H1 (cell line): ENCODE measurements around the gene KLF7. TPM values are rescaled to one million over a fixed set of nuclear protein-coding genes. Genes with fewer than 3 reads are reported as not detected.

Experiments used
- CTCF ChIA-PET: fragments of 300-600 bp; sonication (Branson Sonifier 250); formaldehyde crosslinking; loops from one replicate; lab custom pipeline; 2021; ENCODE audit not compliant: partially characterized antibody; lab: Charles Lee
- POLR2A ChIA-PET: fragments of 300-600 bp; sonication (Branson Sonifier 250); formaldehyde crosslinking; loops from one replicate; lab custom pipeline; 2021; ENCODE audit warnings: inconsistent platforms; ENCODE audit not compliant: partially characterized antibody; lab: Charles Lee
- DNase-seq, 2 experiments: peaks; one replicate each; pipeline versions ENCODE4 v3.0.0 to v3.0.0-alpha.2; 2010 to 2022; ENCODE audit warnings: low spot score in 2 of 2, low read depth in 1 of 2, mixed read lengths in 1 of 2
- FAIRE-seq: peaks from 2 replicates; lab custom pipeline; 2011; peaks lifted over from hg19 to GRCh38; lab: Jason Lieb, UNC
- H2AFZ ChIP-seq: 2 replicates; pipeline ENCODE4 v1.8.1; 2012; ENCODE audit warnings: low read length, inconsistent platforms
- H2AK5ac ChIP-seq: 2 replicates; pipeline ENCODE4 v1.6.1; 2013; ENCODE audit warnings: low read depth, low read length
- H2BK120ac ChIP-seq: replicated peaks from 2 replicates; pipeline ENCODE3; 2013; ENCODE audit warnings: low read depth, low read length, inconsistent platforms
- H2BK12ac ChIP-seq: 2 replicates; pipeline ENCODE4 v1.6.1; 2013; ENCODE audit warnings: low read depth, low read length
- H2BK15ac ChIP-seq: 2 replicates; pipeline ENCODE4 v1.6.1; 2013; ENCODE audit warnings: low read length
- H2BK20ac ChIP-seq: 2 replicates; pipeline ENCODE4 v1.6.1; 2013; ENCODE audit warnings: low read length
- H2BK5ac ChIP-seq: 2 replicates; pipeline ENCODE4 v1.6.1; 2013; ENCODE audit warnings: low read depth, low read length
- H3K14ac ChIP-seq: 2 replicates; pipeline ENCODE4 v1.6.1; 2013; ENCODE audit warnings: inconsistent platforms; ENCODE audit not compliant: insufficient read length
- H3K18ac ChIP-seq: 2 replicates; pipeline ENCODE4 v1.6.1; 2013; ENCODE audit warnings: low read length; ENCODE audit errors: extremely low read depth
- H3K23ac ChIP-seq: 2 replicates; pipeline ENCODE4 v1.6.1; 2013; ENCODE audit warnings: inconsistent platforms; ENCODE audit not compliant: insufficient read length
- H3K23me2 ChIP-seq: 2 replicates; pipeline ENCODE4 v1.6.1; 2013; ENCODE audit warnings: low read depth, low read length
- H3K27ac ChIP-seq: 2 replicates; pipeline ENCODE4 v1.6.1; 2011; ENCODE audit warnings: low read depth, low read length, inconsistent platforms
- H3K27me3 ChIP-seq, 4 experiments: replicated peaks in 1 of 4; 1 replicate in 1 of 4; 2 replicates in 3 of 4; pipeline versions ENCODE4 v1.6.1 to v1.8.1; 2011 to 2013; ENCODE audit warnings: low read length in 3 of 4, mild to moderate bottlenecking in 3 of 4, inconsistent platforms in 2 of 4, mixed read lengths in 2 of 4, moderate library complexity in 1 of 4; ENCODE audit not compliant: control insufficient read depth in 3 of 4, insufficient read depth in 3 of 4; ENCODE audit errors: extremely low read depth in 1 of 4
- H3K36me3 ChIP-seq, 4 experiments: 2 replicates each; pipeline versions ENCODE4 v1.6.1 to v1.8.1; 2011 to 2013; ENCODE audit warnings: mild to moderate bottlenecking in 4 of 4, low read length in 3 of 4, moderate library complexity in 2 of 4, control low read depth in 1 of 4, inconsistent platforms in 1 of 4; ENCODE audit not compliant: insufficient read depth in 4 of 4, control insufficient read depth in 2 of 4
- H3K4ac ChIP-seq: replicated peaks from 2 replicates; pipeline ENCODE3; 2013; ENCODE audit warnings: low read length, low read depth, mixed read lengths, inconsistent platforms; ENCODE audit not compliant: insufficient read length
- H3K4me1 ChIP-seq, 4 experiments: replicated peaks in 1 of 4; 1 replicate in 1 of 4; 2 replicates in 3 of 4; pipeline versions ENCODE4 v1.6.1 to v1.8.1; 2011 to 2013; ENCODE audit warnings: low read length in 3 of 4, inconsistent platforms in 2 of 4, mixed read lengths in 1 of 4; ENCODE audit not compliant: insufficient read depth in 4 of 4, control insufficient read depth in 3 of 4
- H3K4me2 ChIP-seq, 2 experiments: 2 replicates each; pipeline versions ENCODE4 v1.6.1 to v1.8.1; 2011 to 2013; ENCODE audit warnings: low read depth in 2 of 2, low read length in 2 of 2, control low read depth in 1 of 2, inconsistent platforms in 1 of 2, mild to moderate bottlenecking in 1 of 2; ENCODE audit not compliant: insufficient read depth in 1 of 2
- H3K4me3 ChIP-seq, 4 experiments: fragments of 200-600, 300-600 bp in 1 of 4; sonication (generic), shearing (Covaris generic), sonication (Bioruptor Twin) in 1 of 4; 2 replicates each; pipeline versions ENCODE4 v1.5.1 to v1.8.1; 2011 to 2016; ENCODE audit warnings: low read length in 4 of 4, low read depth in 3 of 4, control low read depth in 2 of 4, inconsistent platforms in 2 of 4, mild to moderate bottlenecking in 2 of 4, mixed read lengths in 1 of 4, moderate library complexity in 1 of 4; ENCODE audit not compliant: insufficient read depth in 2 of 4; ENCODE audit errors: extremely low read depth in 1 of 4
- H3K56ac ChIP-seq: replicated peaks from 2 replicates; pipeline ENCODE3; 2013; ENCODE audit warnings: low read depth, mild to moderate bottlenecking, mixed read lengths, low read length, inconsistent platforms; ENCODE audit not compliant: insufficient read length
- H3K79me1 ChIP-seq: 2 replicates; pipeline ENCODE4 v1.6.1; 2013; ENCODE audit warnings: low read depth, low read length, control low read depth
- H3K79me2 ChIP-seq, 2 experiments: 2 replicates each; pipeline versions ENCODE4 v1.6.1 to v1.8.1; 2012 to 2013; ENCODE audit warnings: low read length in 2 of 2, mild to moderate bottlenecking in 2 of 2, inconsistent platforms in 1 of 2; ENCODE audit not compliant: insufficient read depth in 2 of 2, control insufficient read depth in 1 of 2
- H3K9ac ChIP-seq, 4 experiments: replicated peaks in 1 of 4; 1 replicate in 1 of 4; 2 replicates in 3 of 4; pipeline versions ENCODE4 v1.6.1 to v1.8.1; 2011 to 2013; ENCODE audit warnings: low read depth in 3 of 4, low read length in 3 of 4, control low read depth in 2 of 4, mild to moderate bottlenecking in 2 of 4, moderate library complexity in 2 of 4, inconsistent platforms in 1 of 4; ENCODE audit errors: extremely low read depth in 1 of 4
- H3K9me3 ChIP-seq, 2 experiments: 2 replicates each; pipeline versions ENCODE4 v1.6.1 to v1.8.1; 2012 to 2013; ENCODE audit warnings: mild to moderate bottlenecking in 2 of 2, moderate library complexity in 2 of 2, control low read depth in 1 of 2, inconsistent platforms in 1 of 2, low read depth in 1 of 2, low read length in 1 of 2, mixed read lengths in 1 of 2; ENCODE audit not compliant: insufficient read depth in 2 of 2
- H4K20me1 ChIP-seq, 2 experiments: replicated peaks in 1 of 2; 2 replicates each; pipeline versions ENCODE3 to v1.8.1; 2011 to 2013; ENCODE audit warnings: inconsistent platforms in 2 of 2, low read length in 2 of 2, mild to moderate bottlenecking in 1 of 2; ENCODE audit not compliant: insufficient read depth in 2 of 2, control insufficient read depth in 1 of 2
- H4K5ac ChIP-seq: 2 replicates; pipeline ENCODE4 v1.6.1; 2013; ENCODE audit warnings: low read length, low read depth, mixed read lengths, inconsistent platforms; ENCODE audit not compliant: insufficient read length
- H4K8ac ChIP-seq: 2 replicates; pipeline ENCODE4 v1.8.0; 2013; ENCODE audit warnings: mild to moderate bottlenecking, moderate library complexity, low read length, inconsistent platforms; ENCODE audit not compliant: insufficient read depth; ENCODE audit errors: extremely low read depth
- H4K91ac ChIP-seq: replicated peaks from 2 replicates; pipeline ENCODE3; 2013; ENCODE audit warnings: low read length, mixed read lengths, inconsistent platforms; ENCODE audit not compliant: insufficient read length
- CHD2 ChIP-seq: IDR thresholded peaks from 2 replicates; pipeline ENCODE4 v1.6.1; 2012; ENCODE audit warnings: low read length, improper control_type of control experiment
- EGR1 ChIP-seq: IDR thresholded peaks from 2 replicates; pipeline ENCODE4 v1.6.1; 2011; ENCODE audit warnings: low read depth, low read length, borderline replicate concordance
- NANOG ChIP-seq: IDR thresholded peaks from 2 replicates; pipeline ENCODE4 v1.6.1; 2011; ENCODE audit warnings: low read length, low read depth, mild to moderate bottlenecking, inconsistent platforms; ENCODE audit not compliant: insufficient read depth, poor library complexity, severe bottlenecking
- TAF1 ChIP-seq: IDR thresholded peaks from 2 replicates; pipeline ENCODE4 v1.6.1; 2011; ENCODE audit warnings: mild to moderate bottlenecking, low read depth, low read length
- TCF12 ChIP-seq: IDR thresholded peaks from 2 replicates; pipeline ENCODE4 v1.6.1; 2011; ENCODE audit warnings: low read depth, mild to moderate bottlenecking, low read length
- WGBS, 2 experiments: shearing (Covaris generic) in 1 of 2; methylation state at CpG; one replicate each; pipeline versions ENCODE4 v1.1.6 to v1.1.7; 2013 to 2015; ENCODE audit warnings: low lambda C conversion rate in 2 of 2, mixed read lengths in 2 of 2, inconsistent platforms in 1 of 2, low coverage in 1 of 2, missing lambda C conversion rate in 1 of 2; ENCODE audit not compliant: insufficient replicate concordance in 2 of 2, insufficient coverage in 1 of 2, insufficient read length in 1 of 2; ENCODE audit errors: extremely low coverage in 1 of 2, missing lambda C conversion rate in 1 of 2; 5-methylcytosine and 5-hydroxymethylcytosine counted together
- polyA plus RNA-seq, 7 experiments: library from polyadenylated mRNA; depleted of rRNA in 3 of 7; stranded (reverse) in 5 of 7; unstranded in 2 of 7; fragments of >200 nt in 5 of 7; fragments of 200-250 nt in 2 of 7; gene quantifications; 1 replicate in 5 of 7; 2 replicates in 1 of 7; 4 replicates in 1 of 7; pipeline versions ENCODE4 v1.2.1 to v1.2.3, GENCODE V29; 2011 to 2013; ENCODE audit warnings: missing spikeins in 2 of 7, mixed read lengths in 2 of 7
- total RNA-seq: library from RNA; stranded (reverse); fragmentation: NEBNext Ultra II Directional; extraction: Animal tissue kit (Norgen Biotek cat#: 25700); gene quantifications from 2 replicates; pipeline ENCODE4 v1.2.1, GENCODE V29; 2021

The KLF7 gene
- total and polyA plus RNA-seq, 2 of the 8 experiments (the other 6 are each of a cell fraction or from before 2014, with no cell fraction given) = 9.6 to 23.3 TPM

DNA sequence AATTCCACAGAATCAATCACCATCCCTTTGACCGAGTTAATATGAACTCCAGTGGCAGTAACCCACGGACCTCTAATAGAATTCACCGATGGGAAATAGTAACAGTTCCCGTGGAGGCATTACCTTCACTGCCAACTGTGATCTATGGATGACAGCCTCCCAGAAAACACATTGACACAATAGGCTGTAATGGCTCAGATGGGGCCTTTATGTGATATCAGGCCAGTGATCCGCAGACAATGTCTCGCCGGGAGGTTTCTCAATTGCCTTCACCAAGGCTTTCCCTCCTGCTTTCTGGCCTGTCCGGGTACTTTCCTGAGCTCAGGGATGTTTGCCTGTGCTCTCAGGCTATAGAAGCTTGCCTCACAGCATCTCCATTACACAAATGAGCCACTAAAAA is 34.4 kb upstream of the KLF7 start:
- 88% methylated on average over 8 of the region's 8 CpGs; no CpG with 5 or more reads in 1 of the 2 experiments for WGBS, 2 experiments
- no peak overlapping the region for H2BK15ac ChIP-seq
- H3K23me2 ChIP-seq = no peaks in the 10 kb centered on the region
- H4K8ac ChIP-seq = no peak overlapping the region
- peaks cover 0 to 3% (median 0%) of the 10 kb centered on the region in 4 experiments; a peak in 1 of 7 replicates for H3K4me1 ChIP-seq
- H3K79me2 ChIP-seq = no peaks in the 10 kb centered on the region
- CTCF ChIA-PET = interaction anchor here (0.6 to 1.1 kb wide), 3 partner anchors 118 to 593 kb away, joined by 3 to 4 read pairs (median 3); no protein-coding TSS in a partner anchor
- H3K27ac ChIP-seq = no peak overlapping the region
- no peaks in the 10 kb centered on the region for H4K20me1 ChIP-seq
- no peaks in the 10 kb centered on the region; a peak in 1 of 7 replicates for H3K27me3 ChIP-seq
- no peaks in the 10 kb centered on the region for H3K9me3 ChIP-seq
- H3K14ac ChIP-seq = no peak overlapping the region
- no peak overlapping the region for H3K9ac ChIP-seq
- H3K4ac ChIP-seq = no peak overlapping the region
- no peak overlapping the region for H3K4me3 ChIP-seq
- no peak overlapping the region for H4K5ac ChIP-seq
- no peak overlapping the region for H3K18ac ChIP-seq
- H3K56ac ChIP-seq = no peak overlapping the region
- TF ChIP-seq CHD2 (no peak), EGR1 (no peak), TCF12 (no peak), NANOG (peak; percentile 10), TAF1 (no peak)
- TF ChIP-seq, all 59 proteins: peak for 1
- Histone ChIP-seq H3K23ac (no peak overlapping the region), H2BK20ac (no peak overlapping the region), H2AK5ac (no peak overlapping the region), H2AFZ (no peak overlapping the region), H2BK12ac (no peak overlapping the region), H3K36me3 (no peaks in the 10 kb centered on the region), H2BK5ac (no peak overlapping the region), H3K4me2 (no peak overlapping the region), H4K91ac (no peak overlapping the region), H2BK120ac (no peak overlapping the region), H3K79me1 (no peaks in the 10 kb centered on the region)
- FAIRE-seq (no peak), DNase-seq (no peak)
- POLR2A ChIA-PET = no interaction called here
